Neural progenitor cell (in vitro differentiated cells): ENCODE results near the gene TAOK1.

ENCODE experiments used
- CTCF ChIP-seq: fragments of 200-600 bp; sonication (generic); IDR thresholded peaks from 2 replicates; pipeline ENCODE4 v1.5.1; 2017; ENCODE audit warnings: antibody characterized with exemption, mild to moderate bottlenecking
- EZH2phosphoT487 ChIP-seq: fragments of 200-600 bp; sonication (generic); IDR thresholded peaks from 2 replicates; pipeline ENCODE4 v1.6.1; 2017; ENCODE audit warnings: antibody characterized with exemption

- TF ChIP-seq CTCF: no peak
- TF ChIP-seq EZH2phosphoT487: no peak
These were observed 200.4 kb downstream of the TAOK1 start for GRCh38 chr17:29590411-29591145.
